ENCODE data around the gene TNFRSF8.

DNA sequence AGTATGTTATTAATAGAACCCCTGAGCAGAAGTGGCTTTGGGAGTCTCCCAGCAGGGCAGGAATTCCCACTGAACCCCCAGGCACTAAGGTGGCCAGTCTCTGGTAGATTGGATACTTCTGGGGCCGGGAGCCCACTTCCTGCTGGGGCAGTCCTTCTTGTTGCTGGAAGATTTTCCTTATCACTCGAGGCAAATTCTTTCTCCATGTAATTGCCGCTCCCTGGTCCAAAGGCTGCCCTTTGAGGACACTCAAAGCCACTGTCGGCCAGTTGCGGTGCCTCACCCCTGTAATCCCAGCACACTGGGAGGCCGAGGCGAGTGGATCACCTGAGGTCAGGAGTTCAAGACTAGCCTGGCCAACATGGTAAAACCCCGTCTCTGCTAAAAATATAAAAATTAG, 81.1 kb downstream of the TNFRSF8 start:
- TF ChIP-seq NR1H2 (CRISPR knock-in tag; IDR thresholded peaks at IDR 0.05) (no peak), TARDBP (IDR thresholded peaks at IDR 0.05) (no peak), SMARCA4 (IDR thresholded peaks at IDR 0.05) (no peak), SP2 (IDR thresholded peaks at IDR 0.05; ENCODE audit: extremely low read depth, low read depth, low read length, poor library complexity, severe bottlenecking) (no peak), KHSRP (IDR thresholded peaks at IDR 0.05) (no peak), BRD4 (IDR thresholded peaks at IDR 0.05) (no peak), ZNF444 (CRISPR knock-in tag; IDR thresholded peaks at IDR 0.05) (no peak)
- TF ChIP-seq, protein P1, sequence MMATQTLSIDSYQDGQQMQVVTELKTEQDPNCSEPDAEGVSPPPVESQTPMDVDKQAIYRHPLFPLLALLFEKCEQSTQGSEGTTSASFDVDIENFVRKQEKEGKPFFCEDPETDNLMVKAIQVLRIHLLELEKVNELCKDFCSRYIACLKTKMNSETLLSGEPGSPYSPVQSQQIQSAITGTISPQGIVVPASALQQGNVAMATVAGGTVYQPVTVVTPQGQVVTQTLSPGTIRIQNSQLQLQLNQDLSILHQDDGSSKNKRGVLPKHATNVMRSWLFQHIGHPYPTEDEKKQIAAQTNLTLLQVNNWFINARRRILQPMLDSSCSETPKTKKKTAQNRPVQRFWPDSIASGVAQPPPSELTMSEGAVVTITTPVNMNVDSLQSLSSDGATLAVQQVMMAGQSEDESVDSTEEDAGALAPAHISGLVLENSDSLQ (IDR thresholded peaks at IDR 0.05): no peak
